Measurements from ENCODE around the gene LTBP3.

DNA sequence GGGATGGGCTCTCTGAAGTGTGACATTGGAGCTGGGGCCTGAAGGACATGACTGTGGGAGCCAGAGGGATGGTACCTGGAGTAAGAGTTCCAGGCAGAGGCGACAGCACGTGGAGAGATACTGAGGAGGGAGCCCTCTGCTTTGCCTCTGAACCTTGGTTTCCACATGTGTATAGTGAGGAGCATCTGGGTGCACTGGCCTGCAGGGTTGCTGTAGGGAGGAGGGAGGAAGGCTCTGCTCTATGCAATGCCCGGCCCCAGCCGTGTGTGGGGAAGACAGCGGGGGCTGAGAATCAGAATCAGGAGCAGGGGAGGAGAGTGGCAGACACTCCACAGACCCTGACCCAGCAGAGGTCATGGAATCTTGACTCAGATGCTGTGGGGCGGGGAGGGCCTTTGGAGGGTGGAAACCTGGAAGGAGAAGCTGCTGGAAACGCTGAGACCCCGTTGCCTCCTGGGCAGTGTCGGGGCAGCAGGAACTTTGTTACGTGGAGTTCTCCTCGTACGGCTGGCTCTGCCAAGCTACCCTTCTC lies 29.3 kb downstream of the LTBP3 start:
- TF ChIP-seq POLR2A (IDR thresholded peaks at IDR 0.05; ENCODE audit: borderline replicate concordance, extremely low read depth, insufficient read depth, insufficient read length) (no peak), EZH2 (IDR thresholded peaks at IDR 0.05) (no peak), ELF1 (IDR thresholded peaks at IDR 0.05; ENCODE audit: borderline replicate concordance, low read depth) (no peak), ZFX (IDR thresholded peaks at IDR 0.05) (no peak), POLR2AphosphoS5 (IDR thresholded peaks at IDR 0.05; ENCODE audit: low read depth, low read length) (no peak), ZNF274 (IDR thresholded peaks at IDR 0.05; ENCODE audit: low read depth, low read length) (no peak), REST (IDR thresholded peaks at IDR 0.05; ENCODE audit: low read depth) (no peak), JUND (IDR thresholded peaks at IDR 0.05) (no peak), EGR1 (IDR thresholded peaks at IDR 0.05; ENCODE audit: low read depth) (no peak), SRF (IDR thresholded peaks at IDR 0.05; ENCODE audit: low read depth) (no peak)
- TF ChIP-seq, protein P1, sequence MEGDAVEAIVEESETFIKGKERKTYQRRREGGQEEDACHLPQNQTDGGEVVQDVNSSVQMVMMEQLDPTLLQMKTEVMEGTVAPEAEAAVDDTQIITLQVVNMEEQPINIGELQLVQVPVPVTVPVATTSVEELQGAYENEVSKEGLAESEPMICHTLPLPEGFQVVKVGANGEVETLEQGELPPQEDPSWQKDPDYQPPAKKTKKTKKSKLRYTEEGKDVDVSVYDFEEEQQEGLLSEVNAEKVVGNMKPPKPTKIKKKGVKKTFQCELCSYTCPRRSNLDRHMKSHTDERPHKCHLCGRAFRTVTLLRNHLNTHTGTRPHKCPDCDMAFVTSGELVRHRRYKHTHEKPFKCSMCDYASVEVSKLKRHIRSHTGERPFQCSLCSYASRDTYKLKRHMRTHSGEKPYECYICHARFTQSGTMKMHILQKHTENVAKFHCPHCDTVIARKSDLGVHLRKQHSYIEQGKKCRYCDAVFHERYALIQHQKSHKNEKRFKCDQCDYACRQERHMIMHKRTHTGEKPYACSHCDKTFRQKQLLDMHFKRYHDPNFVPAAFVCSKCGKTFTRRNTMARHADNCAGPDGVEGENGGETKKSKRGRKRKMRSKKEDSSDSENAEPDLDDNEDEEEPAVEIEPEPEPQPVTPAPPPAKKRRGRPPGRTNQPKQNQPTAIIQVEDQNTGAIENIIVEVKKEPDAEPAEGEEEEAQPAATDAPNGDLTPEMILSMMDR (IDR thresholded peaks at IDR 0.05 in 2 of 3, conservative IDR thresholded peaks at IDR 0.05 in 1 of 3; ENCODE audit: borderline replicate concordance in 1 of 3, insufficient read depth in 1 of 3, low read depth in 2 of 3, low read length in 2 of 3), result no peak

Measured in HCT116 (cell line).